Neural progenitor cell (in vitro differentiated cells): ENCODE results near the gene NCKIPSD. TPM values are rescaled to one million over a fixed set of nuclear protein-coding genes. Genes with fewer than 3 reads are reported as not detected.

Experiments
- DNase-seq: peaks from one replicate; pipeline ENCODE4 v3.0.0-alpha.2; 2016; ENCODE audit warnings: low spot score
- H2AFZ ChIP-seq: fragments of 200-600 bp; sonication (generic); replicated peaks from 2 replicates; pipeline ENCODE4 v1.6.1; 2016; ENCODE audit warnings: antibody characterized with exemption
- H3F3A ChIP-seq: fragments of 200-600 bp; sonication (generic); 2 replicates; pipeline ENCODE4 v1.6.1; 2016; ENCODE audit warnings: antibody characterized with exemption, low read depth
- H3K27ac ChIP-seq: fragments of 200-600 bp; sonication (generic); 2 replicates; pipeline ENCODE4 v1.5.1; 2016; ENCODE audit warnings: mild to moderate bottlenecking
- H3K27me3 ChIP-seq: fragments of 200-600 bp; sonication (generic); 2 replicates; pipeline ENCODE4 v1.6.1; 2016; ENCODE audit warnings: mild to moderate bottlenecking, moderate library complexity
- H3K36me3 ChIP-seq: fragments of 200-600 bp; sonication (generic); 2 replicates; pipeline ENCODE4 v1.5.1; 2016
- H3K4me1 ChIP-seq: fragments of 200-600 bp; sonication (generic); 2 replicates; pipeline ENCODE4 v1.6.1; 2016; ENCODE audit warnings: mixed run types
- H3K4me2 ChIP-seq: fragments of 200-600 bp; sonication (generic); 2 replicates; pipeline ENCODE4 v1.6.1; 2016
- H3K4me3 ChIP-seq: fragments of 200-600 bp; sonication (generic); 2 replicates; pipeline ENCODE4 v1.5.1; 2016
- H3K79me2 ChIP-seq: fragments of 200-600 bp; sonication (generic); 2 replicates; pipeline ENCODE4 v1.6.1; 2016; ENCODE audit warnings: low read depth
- H3K9ac ChIP-seq: fragments of 200-600 bp; sonication (generic); 2 replicates; pipeline ENCODE4 v1.6.1; 2016
- H3K9me3 ChIP-seq: fragments of 200-600 bp; sonication (generic); 2 replicates; pipeline ENCODE4 v1.5.1; 2016; ENCODE audit warnings: low read depth
- H4K20me1 ChIP-seq: fragments of 200-600 bp; sonication (generic); 2 replicates; pipeline ENCODE4 v1.6.1; 2016; ENCODE audit warnings: low read depth
- H3K27ac Mint-ChIP-seq: 3 replicates; pipeline ENCODE4 v1.8.0; 2021; ENCODE audit warnings: mixed read lengths
- H3K27me3 Mint-ChIP-seq: 2 replicates; pipeline ENCODE4 v1.8.0; 2022; ENCODE audit warnings: low read depth, mild to moderate bottlenecking, inconsistent platforms, moderate library complexity, mixed read lengths; ENCODE audit not compliant: insufficient read depth
- H3K36me3 Mint-ChIP-seq: 3 replicates; pipeline ENCODE4 v1.8.0; 2021; ENCODE audit warnings: mixed read lengths
- H3K4me1 Mint-ChIP-seq: 3 replicates; pipeline ENCODE4 v1.8.0; 2021; ENCODE audit warnings: mixed read lengths
- H3K4me3 Mint-ChIP-seq: 3 replicates; pipeline ENCODE4 v1.8.0; 2021; ENCODE audit warnings: mild to moderate bottlenecking, moderate library complexity, mixed read lengths
- H3K9me3 Mint-ChIP-seq: 3 replicates; pipeline ENCODE4 v1.8.0; 2020; ENCODE audit warnings: mixed read lengths
- EZH2 ChIP-seq: fragments of 200-600 bp; sonication (generic); IDR thresholded peaks from 2 replicates; pipeline ENCODE4 v1.6.1; 2017; ENCODE audit warnings: antibody characterized with exemption, mild to moderate bottlenecking, moderate library complexity
- EZH2phosphoT487 ChIP-seq: fragments of 200-600 bp; sonication (generic); IDR thresholded peaks from 2 replicates; pipeline ENCODE4 v1.6.1; 2017; ENCODE audit warnings: antibody characterized with exemption
- total RNA-seq: library from RNA; depleted of rRNA; stranded (reverse); fragments of >200 nt; gene quantifications from 2 replicates; pipeline ENCODE4 v1.2.3, GENCODE V29; 2015; ENCODE audit warnings: low replicate concordance
- TF ChIP-seq, protein P1 (sequence below): fragments of 200-600 bp; sonication (generic); IDR thresholded peaks from 2 replicates; pipeline ENCODE4 v1.5.1; 2017; ENCODE audit warnings: antibody characterized with exemption, mild to moderate bottlenecking

NCKIPSD gene
- total RNA-seq, 1 donor from 2014 or later: 32.8 TPM

- TF ChIP-seq, protein P1, sequence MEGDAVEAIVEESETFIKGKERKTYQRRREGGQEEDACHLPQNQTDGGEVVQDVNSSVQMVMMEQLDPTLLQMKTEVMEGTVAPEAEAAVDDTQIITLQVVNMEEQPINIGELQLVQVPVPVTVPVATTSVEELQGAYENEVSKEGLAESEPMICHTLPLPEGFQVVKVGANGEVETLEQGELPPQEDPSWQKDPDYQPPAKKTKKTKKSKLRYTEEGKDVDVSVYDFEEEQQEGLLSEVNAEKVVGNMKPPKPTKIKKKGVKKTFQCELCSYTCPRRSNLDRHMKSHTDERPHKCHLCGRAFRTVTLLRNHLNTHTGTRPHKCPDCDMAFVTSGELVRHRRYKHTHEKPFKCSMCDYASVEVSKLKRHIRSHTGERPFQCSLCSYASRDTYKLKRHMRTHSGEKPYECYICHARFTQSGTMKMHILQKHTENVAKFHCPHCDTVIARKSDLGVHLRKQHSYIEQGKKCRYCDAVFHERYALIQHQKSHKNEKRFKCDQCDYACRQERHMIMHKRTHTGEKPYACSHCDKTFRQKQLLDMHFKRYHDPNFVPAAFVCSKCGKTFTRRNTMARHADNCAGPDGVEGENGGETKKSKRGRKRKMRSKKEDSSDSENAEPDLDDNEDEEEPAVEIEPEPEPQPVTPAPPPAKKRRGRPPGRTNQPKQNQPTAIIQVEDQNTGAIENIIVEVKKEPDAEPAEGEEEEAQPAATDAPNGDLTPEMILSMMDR: no peak
- peaks cover 3% of the 10 kb centered on the region for H3F3A ChIP-seq
- H3K36me3 Mint-ChIP-seq: peaks cover 40% of the 10 kb centered on the region
Measured at GRCh38 chr3:48628277-48629017, 57.3 kb downstream of the NCKIPSD start.

GRCh38 chr3:48625600-48625999 lies 60.1 kb downstream of the NCKIPSD start:
- peaks cover 5% of the 10 kb centered on the region for H4K20me1 ChIP-seq
- H3F3A ChIP-seq: peaks cover 3% of the 10 kb centered on the region
- H3K9me3 ChIP-seq: no peaks in the 10 kb centered on the region
- no peaks in the 10 kb centered on the region for H3K27me3 ChIP-seq
- H3K36me3 ChIP-seq: no peaks in the 10 kb centered on the region
- DNase-seq: no peak
- H3K9ac ChIP-seq: no peak overlapping the region
- no peak overlapping the region for H3K4me3 ChIP-seq
- Mint-ChIP-seq H3K4me3 (no peak overlapping the region), H3K4me1 (peaks cover 26% of the 10 kb centered on the region), H3K9me3 (no peaks in the 10 kb centered on the region), H3K27me3 (peaks cover 9% of the 10 kb centered on the region), H3K36me3 (peaks cover 39% of the 10 kb centered on the region), H3K27ac (no peak overlapping the region)
- H2AFZ ChIP-seq: no peak overlapping the region
- H3K27ac ChIP-seq: no peak overlapping the region
- no peaks in the 10 kb centered on the region for H3K79me2 ChIP-seq
- no peaks in the 10 kb centered on the region for H3K4me1 ChIP-seq
- no peak overlapping the region for H3K4me2 ChIP-seq
- TF ChIP-seq, protein P1: no peak
- TF ChIP-seq EZH2: no peak
- TF ChIP-seq EZH2phosphoT487: no peak

More at GRCh38 chr3:48628277-48629017, 57.3 kb downstream of the NCKIPSD start:
- H3K9me3 Mint-ChIP-seq: no peaks in the 10 kb centered on the region
- Histone ChIP-seq H2AFZ (no peak overlapping the region), H3K4me2 (no peak overlapping the region), H4K20me1 (peaks cover 18% of the 10 kb centered on the region), H3K4me1 (no peaks in the 10 kb centered on the region), H3K79me2 (peaks cover under 1% of the 10 kb centered on the region), H3K27me3 (no peaks in the 10 kb centered on the region), H3K9me3 (no peaks in the 10 kb centered on the region), H3K27ac (no peak overlapping the region), H3K36me3 (no peaks in the 10 kb centered on the region), H3K9ac (no peak overlapping the region), H3K4me3 (no peak overlapping the region)
- peaks cover 26% of the 10 kb centered on the region for H3K4me1 Mint-ChIP-seq
- no peak for DNase-seq
- no peak overlapping the region for H3K4me3 Mint-ChIP-seq
- H3K27me3 Mint-ChIP-seq: peaks cover 8% of the 10 kb centered on the region
- no peak overlapping the region for H3K27ac Mint-ChIP-seq

DNA sequence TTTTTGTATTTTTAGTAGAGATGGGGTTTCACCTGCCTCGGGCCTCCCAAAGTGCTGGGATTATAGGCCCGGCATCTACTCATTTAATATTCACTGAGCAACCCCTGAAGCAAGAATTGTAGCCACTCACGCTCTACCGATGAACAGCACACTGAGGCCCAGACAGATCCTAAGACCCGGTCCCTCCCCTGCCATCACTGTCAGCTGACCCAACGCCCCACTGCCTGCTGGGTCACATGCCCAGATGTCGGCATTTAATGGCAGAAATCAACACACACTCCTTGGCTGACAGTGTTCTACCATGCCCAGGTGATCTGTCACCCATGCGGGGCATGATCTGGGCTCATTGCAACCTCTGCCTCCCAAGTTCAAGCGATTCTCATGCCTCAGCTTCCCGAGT lies 60.9 kb downstream of the NCKIPSD start:
- Mint-ChIP-seq H3K36me3 (peaks cover 34% of the 10 kb centered on the region), H3K27me3 (peaks cover 7% of the 10 kb centered on the region), H3K27ac (no peak overlapping the region), H3K4me3 (no peak overlapping the region), H3K9me3 (no peaks in the 10 kb centered on the region), H3K4me1 (peaks cover 26% of the 10 kb centered on the region)
- H4K20me1 ChIP-seq: peaks cover 5% of the 10 kb centered on the region
- no peak overlapping the region for H3K4me2 ChIP-seq
- H3K27me3 ChIP-seq: no peaks in the 10 kb centered on the region
- H2AFZ ChIP-seq: no peak overlapping the region
- H3F3A ChIP-seq: peaks cover 3% of the 10 kb centered on the region
- no peak for DNase-seq
- H3K27ac ChIP-seq: no peak overlapping the region
- H3K9ac ChIP-seq: no peak overlapping the region
- H3K79me2 ChIP-seq: no peaks in the 10 kb centered on the region
- H3K4me1 ChIP-seq: no peaks in the 10 kb centered on the region
- H3K36me3 ChIP-seq: no peaks in the 10 kb centered on the region
- H3K4me3 ChIP-seq: no peak overlapping the region
- TF ChIP-seq EZH2phosphoT487 (no peak), EZH2 (no peak)
- TF ChIP-seq, protein P1: no peak
- no peaks in the 10 kb centered on the region for H3K9me3 ChIP-seq
